Esophagus muscularis mucosa (tissue), 4 donors: ENCODE results near the gene FNTB. TPM values are rescaled to one million over a fixed set of nuclear protein-coding genes. Genes with fewer than 3 reads are reported as not detected.

Experiments used
- DNase-seq: peaks from one replicate; pipeline ENCODE4 v3.0.0-alpha.2; 2017; ENCODE audit errors: extremely low spot score
- H3K27ac ChIP-seq, 4 donors: fragments of 200-600 bp; sonication (generic); replicated peaks in 1 of 4; 1 replicate in 3 of 4; 2 replicates in 1 of 4; pipeline ENCODE4 v1.5.1; 2016 to 2019; ENCODE audit warnings: mild to moderate bottlenecking in 1 of 4
- H3K27me3 ChIP-seq, 4 donors: fragments of 200-600 bp; sonication (generic); one replicate each; pipeline versions ENCODE4 v1.5.1 to v1.6.0; 2016 to 2019
- H3K36me3 ChIP-seq, 4 donors: fragments of 200-600 bp; sonication (generic); one replicate each; pipeline ENCODE4 v1.5.1; 2016 to 2019
- H3K4me1 ChIP-seq, 4 donors: fragments of 200-600 bp; sonication (generic); one replicate each; pipeline ENCODE4 v1.5.1; 2016 to 2019
- H3K4me3 ChIP-seq, 4 donors: fragments of 200-600 bp; sonication (generic); 1 replicate in 2 of 4; 2 replicates in 2 of 4; pipeline ENCODE4 v1.5.1; 2016 to 2019; ENCODE audit warnings: mild to moderate bottlenecking in 4 of 4, moderate library complexity in 1 of 4
- H3K9me3 ChIP-seq, 4 donors: fragments of 200-600 bp; sonication (generic); 1 replicate in 3 of 4; 2 replicates in 1 of 4; pipeline ENCODE4 v1.5.1; 2016 to 2019
- EP300 ChIP-seq: sonication (generic); formaldehyde crosslinking; IDR thresholded peaks from one replicate; pipeline ENCODE4 v1.6.1; 2017; ENCODE audit warnings: antibody characterized with exemption
- POLR2A ChIP-seq: fragments of 450-650 bp; IDR thresholded peaks from one replicate; pipeline ENCODE4 v1.6.1; 2017; ENCODE audit warnings: antibody characterized with exemption, moderate library complexity, mild to moderate bottlenecking, low read depth
- POLR2AphosphoS5 ChIP-seq, 2 donors: sonication (generic); formaldehyde crosslinking; IDR thresholded peaks; one replicate each; pipeline ENCODE4 v1.6.1; 2017; ENCODE audit warnings: antibody characterized with exemption in 2 of 2
- WGBS: methylation state at CpG from one replicate; pipeline ENCODE4 v1.1.5; 2018; 5-methylcytosine and 5-hydroxymethylcytosine counted together
- intact Hi-C: fragments of 100-400 bp; cut with DNase I; formaldehyde crosslinking; loops from one replicate; pipeline ENCODE4 v1.15.1; 2023
- total RNA-seq, 4 donors: library from RNA; depleted of rRNA; stranded (reverse); fragments of >200 nt; gene quantifications; one replicate each; pipeline versions ENCODE4 v1.1.0 to v1.2.1, GENCODE V29; 2016
- TF ChIP-seq, protein P1 (sequence below), 3 experiments: fragments of 200-600 bp in 2 of 3; fragments of 450-650 bp in 1 of 3; sonication (generic) in 2 of 3; IDR thresholded peaks; one replicate each; pipeline ENCODE4 v1.5.1; 2017 to 2019; ENCODE audit warnings: antibody characterized with exemption in 3 of 3, mild to moderate bottlenecking in 2 of 3, moderate library complexity in 1 of 3

FNTB gene
- total RNA-seq, 4 donors from 2014 or later: 10.3 to 20.7 (median 15.5) TPM

DNA sequence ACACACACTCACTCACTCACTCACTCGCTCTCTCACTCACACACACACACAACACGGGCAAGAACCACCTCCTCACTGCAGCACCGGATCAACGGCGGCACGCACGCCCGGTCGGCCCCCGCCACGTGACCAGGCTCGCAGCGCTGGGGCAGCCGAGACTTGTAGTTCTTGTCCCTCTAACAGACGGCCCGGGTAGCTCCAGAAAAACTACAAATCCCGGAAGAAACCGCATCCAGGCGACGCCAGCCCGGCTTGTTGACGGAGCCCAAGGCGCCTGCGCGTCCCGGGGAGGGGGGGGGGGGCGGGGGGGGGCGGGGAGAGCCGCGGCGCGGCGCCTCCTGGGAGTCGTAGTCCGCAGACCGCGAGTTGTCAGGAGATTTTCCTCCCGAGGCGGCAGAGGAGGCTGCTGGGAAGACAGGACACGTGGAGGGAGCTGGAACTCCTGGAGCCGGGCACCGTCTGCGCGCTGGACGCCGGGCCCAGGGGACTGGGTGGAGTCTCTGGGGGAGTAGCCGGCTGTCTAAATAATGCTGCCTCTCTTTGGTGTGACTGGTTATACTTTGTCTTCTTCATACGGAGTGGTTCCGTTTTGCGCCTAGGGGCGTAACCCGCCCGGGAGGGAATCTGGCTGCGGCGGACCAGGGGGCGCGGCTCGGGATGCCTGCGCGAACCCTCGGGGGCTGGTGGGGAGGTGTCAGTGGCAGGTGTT is 115.9 kb downstream of the FNTB start, which contains the start of gene MAX:
MAX (minus strand) TSS at position 77 of the 709 bp plus-strand sequence. CDS start 178 bp downstream, outside the sequence.
- Histone ChIP-seq H3K4me1 (peaks cover 41 to 49% (median 46%) of the 10 kb centered on the region in 4 donors), H3K27ac (peak within 1 kb of the TSS; percentile 89 to 94 (median 92)), H3K36me3 (peaks cover 0 to 11% (median 0%) of the 10 kb centered on the region in 4 donors), H3K4me3 (peak within 1 kb of the TSS; percentile 92 to 98 (median 94)), H3K9me3 (no peaks in the 10 kb centered on the region), H3K27me3 (no peaks in the 10 kb centered on the region)
- 3% methylated on average over 22 of the region's 61 CpGs for WGBS
- peak; percentile 57 for TF ChIP-seq POLR2A
- TF ChIP-seq EP300: no peak
- peak; percentile 89 to 93 for TF ChIP-seq POLR2AphosphoS5 (IDR thresholded peaks at IDR 0.05)
- TF ChIP-seq, protein P1, sequence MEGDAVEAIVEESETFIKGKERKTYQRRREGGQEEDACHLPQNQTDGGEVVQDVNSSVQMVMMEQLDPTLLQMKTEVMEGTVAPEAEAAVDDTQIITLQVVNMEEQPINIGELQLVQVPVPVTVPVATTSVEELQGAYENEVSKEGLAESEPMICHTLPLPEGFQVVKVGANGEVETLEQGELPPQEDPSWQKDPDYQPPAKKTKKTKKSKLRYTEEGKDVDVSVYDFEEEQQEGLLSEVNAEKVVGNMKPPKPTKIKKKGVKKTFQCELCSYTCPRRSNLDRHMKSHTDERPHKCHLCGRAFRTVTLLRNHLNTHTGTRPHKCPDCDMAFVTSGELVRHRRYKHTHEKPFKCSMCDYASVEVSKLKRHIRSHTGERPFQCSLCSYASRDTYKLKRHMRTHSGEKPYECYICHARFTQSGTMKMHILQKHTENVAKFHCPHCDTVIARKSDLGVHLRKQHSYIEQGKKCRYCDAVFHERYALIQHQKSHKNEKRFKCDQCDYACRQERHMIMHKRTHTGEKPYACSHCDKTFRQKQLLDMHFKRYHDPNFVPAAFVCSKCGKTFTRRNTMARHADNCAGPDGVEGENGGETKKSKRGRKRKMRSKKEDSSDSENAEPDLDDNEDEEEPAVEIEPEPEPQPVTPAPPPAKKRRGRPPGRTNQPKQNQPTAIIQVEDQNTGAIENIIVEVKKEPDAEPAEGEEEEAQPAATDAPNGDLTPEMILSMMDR (IDR thresholded peaks at IDR 0.05): no peak
- peak; percentile 99 for DNase-seq
- intact Hi-C loops: loop anchor here (5.0 kb wide), 1 partner anchor 115 kb away; the partner anchor contains the start of gene FNTB

DNA sequence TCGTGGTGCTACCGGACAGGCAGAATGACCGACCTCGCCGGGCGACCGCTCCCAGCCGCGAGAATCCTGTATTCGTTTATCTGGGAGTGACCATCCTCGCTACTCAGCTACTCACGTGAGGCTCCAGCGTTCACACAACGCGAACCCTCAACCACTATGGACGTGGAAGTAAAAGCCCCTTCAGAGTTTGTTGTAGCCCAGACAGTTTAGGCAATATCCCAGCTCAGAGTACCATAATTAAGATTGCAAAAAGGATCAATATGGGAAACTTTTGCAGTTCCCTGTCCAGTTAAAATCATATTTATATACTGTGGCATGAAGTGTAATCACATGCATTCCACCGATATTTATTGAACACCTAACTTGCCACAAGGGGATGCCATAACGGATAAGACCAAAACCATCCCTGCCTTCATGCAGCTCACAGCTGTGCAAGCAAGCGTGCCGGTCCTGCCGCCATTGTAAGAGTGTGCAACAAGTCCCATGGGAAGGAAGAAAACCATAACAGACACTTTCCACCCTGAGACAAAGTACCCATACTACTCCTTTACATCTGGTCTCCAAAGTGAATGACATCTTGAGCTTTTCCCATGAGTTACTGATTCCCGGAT is 116.6 kb downstream of the FNTB start:
- peak; percentile 85 for DNase-seq
- H3K9me3 ChIP-seq: no peaks in the 10 kb centered on the region
- H3K27ac ChIP-seq: peak overlapping the region; percentile 52 to 94 (median 72)
- no peaks in the 10 kb centered on the region for H3K27me3 ChIP-seq
- intact Hi-C loops: loop anchor here (5.0 kb wide), 1 partner anchor 116 kb away; the partner anchor contains the start of gene FNTB
- TF ChIP-seq POLR2A (no peak), POLR2AphosphoS5 (IDR thresholded peaks at IDR 0.05) (no peak), EP300 (no peak)
- TF ChIP-seq, protein P1 (IDR thresholded peaks at IDR 0.05): no peak
- 12% methylated on average over 20 of the region's 22 CpGs for WGBS
- H3K36me3 ChIP-seq: peaks cover 0 to 7% (median 0%) of the 10 kb centered on the region in 4 donors
- peak overlapping the region; percentile 92 to 98 (median 94) for H3K4me3 ChIP-seq
- peaks cover 34 to 43% (median 39%) of the 10 kb centered on the region in 4 donors for H3K4me1 ChIP-seq

DNA sequence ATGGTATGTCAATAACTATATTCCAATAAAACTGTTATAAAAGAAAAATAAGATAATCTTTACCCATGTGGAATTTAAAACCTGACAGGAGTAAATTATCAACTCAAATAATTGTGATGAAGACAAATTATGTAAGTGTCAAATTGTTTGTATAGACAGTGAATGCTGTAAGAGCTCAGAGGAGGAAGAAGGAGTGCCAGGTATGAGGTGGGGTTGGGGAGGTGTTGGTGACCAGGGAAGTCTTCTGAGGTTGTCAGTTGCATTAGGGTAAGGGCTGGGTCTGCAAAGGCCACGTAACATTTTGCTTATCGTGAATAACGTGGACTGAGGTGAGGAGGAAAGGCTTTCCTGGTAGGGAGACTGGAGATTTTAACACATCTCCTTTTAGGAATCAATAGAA is 118.1 kb downstream of the FNTB start:
- WGBS: 95% methylated on average over 3 of the region's 3 CpGs
- Histone ChIP-seq H3K27ac (no peak overlapping the region), H3K4me1 (peaks cover 21 to 28% (median 24%) of the 10 kb centered on the region in 4 donors), H3K4me3 (no peak overlapping the region), H3K27me3 (no peaks in the 10 kb centered on the region), H3K9me3 (no peaks in the 10 kb centered on the region), H3K36me3 (peaks cover 0 to 6% (median 0%) of the 10 kb centered on the region in 4 donors)
- TF ChIP-seq POLR2AphosphoS5 (IDR thresholded peaks at IDR 0.05) (no peak), EP300 (no peak), POLR2A (no peak)
- TF ChIP-seq, protein P1 (IDR thresholded peaks at IDR 0.05): no peak
- DNase-seq: peak; percentile 8
- intact Hi-C loops: loop anchor here (5.0 kb wide), 1 partner anchor 117 kb away; the partner anchor contains the start of gene FNTB

DNA sequence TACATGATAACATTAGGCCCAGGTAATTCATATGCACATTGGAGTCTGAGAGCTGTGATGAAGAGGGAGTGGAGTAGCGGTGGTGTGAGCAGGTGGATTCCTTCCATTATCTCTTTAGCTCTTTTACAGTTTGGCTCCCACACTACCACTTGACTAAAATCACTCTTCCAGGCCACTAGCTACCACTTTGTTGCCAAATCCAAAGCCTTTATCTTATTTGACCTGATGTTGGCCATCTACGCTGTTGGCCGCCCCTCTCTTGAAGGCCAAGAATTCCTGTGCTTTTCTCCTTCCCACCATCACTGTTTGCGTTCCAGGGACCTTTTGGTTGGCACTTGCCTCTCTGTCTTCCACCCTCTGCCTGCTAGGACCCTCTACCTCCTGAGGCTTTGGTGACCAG is 119.6 kb downstream of the FNTB start:
- 92% methylated on average over 4 of the region's 4 CpGs for WGBS
- Histone ChIP-seq H3K4me3 (no peak overlapping the region), H3K27me3 (no peaks in the 10 kb centered on the region), H3K27ac (no peak overlapping the region), H3K4me1 (peaks cover 5 to 13% (median 8%) of the 10 kb centered on the region in 4 donors), H3K36me3 (no peaks in the 10 kb centered on the region), H3K9me3 (no peaks in the 10 kb centered on the region)
- DNase-seq: peak; percentile 47
- intact Hi-C loops: no loop called here
- no peak for TF ChIP-seq POLR2A
- TF ChIP-seq, protein P1 (IDR thresholded peaks at IDR 0.05): no peak
- no peak for TF ChIP-seq POLR2AphosphoS5 (IDR thresholded peaks at IDR 0.05)
- no peak for TF ChIP-seq EP300
